ENCODE data around the gene ZFP30. TPM values are rescaled to one million over a fixed set of nuclear protein-coding genes. Genes with fewer than 3 reads are reported as not detected.

ZFP30 gene

Small RNAs within 50 kb of the gene (small RNA-seq; reads per million reads assigned to genes)
- not detected for gene SELENOKP1
